Gastroesophageal sphincter (tissue), 3 donors: ENCODE measurements around the gene DPM2.

Source experiments
- CTCF ChIP-seq, 4 experiments: fragments of 200-600 bp in 2 of 4; fragments of 450-650 bp in 2 of 4; sonication (generic) in 1 of 4; IDR thresholded peaks; one replicate each; pipeline ENCODE4 v1.5.1; 2017 to 2019; ENCODE audit warnings: antibody characterized with exemption in 4 of 4, mild to moderate bottlenecking in 2 of 4, moderate library complexity in 2 of 4
- EP300 ChIP-seq: sonication (generic); formaldehyde crosslinking; IDR thresholded peaks from one replicate; pipeline ENCODE4 v1.6.1; 2017; ENCODE audit warnings: antibody characterized with exemption, mild to moderate bottlenecking

- no peak for TF ChIP-seq CTCF (IDR thresholded peaks at IDR 0.05)
- TF ChIP-seq EP300, result no peak
These were observed 21.7 kb upstream of the DPM2 start for GRCh38 chr9:127959398-127959797.
